ENCODE results near the gene MYH11. TPM values are rescaled to one million over a fixed set of nuclear protein-coding genes. Genes with fewer than 3 reads are reported as not detected.
"Not testable (repeated sequence)": the region's sequence is repeated elsewhere in the genome, so short reads cannot be mapped to it uniquely, and the experiment has no call there.

Gene MYH11
- total RNA-seq, 4 donors from 2014 or later, result 5.6 to 57.7 (median 20.4) TPM

- DNase-seq (no peak), ATAC-seq (no peak)
- TF ChIP-seq POLR2A (IDR thresholded peaks at IDR 0.05) (no peak), CTCF (IDR thresholded peaks at IDR 0.05 in 4 of 5, conservative IDR thresholded peaks at IDR 0.05 in 1 of 5) (no peak)
- in situ Hi-C loops (cut with MboI; ENCODE audit: low sequenced_read_pairs in 4 of 4) (no loop called here), intact Hi-C loops (cut with DNase I; ENCODE audit: low total_unique reads) (no loop called here)
- Histone ChIP-seq H3K36me3 (no peaks in the 10 kb centered on the region), H3K27me3 (no peaks in the 10 kb centered on the region), H3K4me1 (peaks cover 0 to 3% of the 10 kb centered on the region in 2 donors), H3K27ac (no peak overlapping the region), H3K4me3 (no peak overlapping the region), H3K9me3 (peaks cover 0 to 11% (median 0%) of the 10 kb centered on the region in 3 donors)
Observed at GRCh38 chr16:15817446-15817845, 39.4 kb downstream of the MYH11 start.

- ATAC-seq, result no peak
- no peaks in the 10 kb centered on the region for H3K36me3 ChIP-seq
- H3K4me1 ChIP-seq, result peaks cover 11 to 13% of the 10 kb centered on the region in 2 donors
- no peak overlapping the region for H3K4me3 ChIP-seq
- in situ Hi-C loops (cut with MboI; ENCODE audit: low sequenced_read_pairs in 4 of 4) (no loop called here), intact Hi-C loops (cut with DNase I; ENCODE audit: low total_unique reads) (no loop called here)
- no peak overlapping the region for H3K27ac ChIP-seq
- no peak for TF ChIP-seq CTCF (IDR thresholded peaks at IDR 0.05 in 4 of 5, conservative IDR thresholded peaks at IDR 0.05 in 1 of 5)
- TF ChIP-seq POLR2A (IDR thresholded peaks at IDR 0.05), result no peak
- no peak for DNase-seq
- peaks cover 0 to 11% (median 0%) of the 10 kb centered on the region in 3 donors for H3K9me3 ChIP-seq
- H3K27me3 ChIP-seq, result peaks cover 0 to 4% (median 0%) of the 10 kb centered on the region in 3 donors
Observed at GRCh38 chr16:15816228-15816627, 40.6 kb downstream of the MYH11 start.

GRCh38 chr16:15812401-15812750, 44.5 kb downstream of the MYH11 start:
- ATAC-seq; H3K4me3 ChIP-seq; intact Hi-C loops (cut with DNase I; ENCODE audit: low total_unique reads); H3K36me3 ChIP-seq; in situ Hi-C loops (cut with MboI; ENCODE audit: low sequenced_read_pairs in 4 of 4); DNase-seq; H3K27me3 ChIP-seq: not testable (repeated sequence)
- Histone ChIP-seq H3K27ac (peak overlapping the region; percentile 39 to 64 (median 51)), H3K4me1 (peaks cover 13% of the 10 kb centered on the region in 2 donors), H3K9me3 (peaks cover 0 to 11% (median 0%) of the 10 kb centered on the region in 3 donors)

- Histone ChIP-seq H3K27ac (peak overlapping the region; percentile 39 to 64 (median 51)), H3K4me3 (no peak overlapping the region), H3K36me3 (no peaks in the 10 kb centered on the region), H3K9me3 (peaks cover 0 to 9% (median 0%) of the 10 kb centered on the region in 3 donors), H3K4me1 (peaks cover 13% of the 10 kb centered on the region in 2 donors), H3K27me3 (peaks cover 0 to 4% (median 0%) of the 10 kb centered on the region in 3 donors)
- intact Hi-C loops (cut with DNase I; ENCODE audit: low total_unique reads), result no loop called here
- TF ChIP-seq POLR2A (IDR thresholded peaks at IDR 0.05) (no peak), CTCF (IDR thresholded peaks at IDR 0.05 in 4 of 5, conservative IDR thresholded peaks at IDR 0.05 in 1 of 5) (peak in 1 of 5 experiments; percentile 13)
- ATAC-seq (peak; percentile 76 to 93), DNase-seq (peak in 1 of 2 donors; percentile 35)
- in situ Hi-C loops (cut with MboI; ENCODE audit: low sequenced_read_pairs in 4 of 4), result no loop called here
Observed at GRCh38 chr16:15811481-15812400, 45.1 kb downstream of the MYH11 start.

- Histone ChIP-seq H3K36me3 (no peaks in the 10 kb centered on the region), H3K9me3 (peaks cover 0 to 1% (median 0%) of the 10 kb centered on the region in 3 donors), H3K4me3 (no peak overlapping the region), H3K27ac (peak overlapping the region in 2 of 4 donors; percentile 39 to 57), H3K4me1 (peaks cover 13% of the 10 kb centered on the region in 2 donors), H3K27me3 (peaks cover 0 to 4% (median 0%) of the 10 kb centered on the region in 3 donors)
- DNase-seq (no peak), ATAC-seq (no peak)
- TF ChIP-seq CTCF (IDR thresholded peaks at IDR 0.05 in 4 of 5, conservative IDR thresholded peaks at IDR 0.05 in 1 of 5) (no peak), POLR2A (IDR thresholded peaks at IDR 0.05) (no peak)
- in situ Hi-C loops (cut with MboI; ENCODE audit: low sequenced_read_pairs in 4 of 4), result no loop called here
- intact Hi-C loops (cut with DNase I; ENCODE audit: low total_unique reads), result no loop called here
Observed at GRCh38 chr16:15810949-15811348, 45.9 kb downstream of the MYH11 start.

Data from gastrocnemius medialis (tissue), 4 donors.